ENCODE data around the gene SVOP. TPM values are rescaled to one million over a fixed set of nuclear protein-coding genes. Genes with fewer than 3 reads are reported as not detected.
"Not testable (repeated sequence)": the region's sequence is repeated elsewhere in the genome, so short reads cannot be mapped to it uniquely, and the experiment has no call there.

SVOP gene
- total and polyA plus RNA-seq, 2 donors from 2014 or later: 0.04 TPM; not detected in 1

DNA sequence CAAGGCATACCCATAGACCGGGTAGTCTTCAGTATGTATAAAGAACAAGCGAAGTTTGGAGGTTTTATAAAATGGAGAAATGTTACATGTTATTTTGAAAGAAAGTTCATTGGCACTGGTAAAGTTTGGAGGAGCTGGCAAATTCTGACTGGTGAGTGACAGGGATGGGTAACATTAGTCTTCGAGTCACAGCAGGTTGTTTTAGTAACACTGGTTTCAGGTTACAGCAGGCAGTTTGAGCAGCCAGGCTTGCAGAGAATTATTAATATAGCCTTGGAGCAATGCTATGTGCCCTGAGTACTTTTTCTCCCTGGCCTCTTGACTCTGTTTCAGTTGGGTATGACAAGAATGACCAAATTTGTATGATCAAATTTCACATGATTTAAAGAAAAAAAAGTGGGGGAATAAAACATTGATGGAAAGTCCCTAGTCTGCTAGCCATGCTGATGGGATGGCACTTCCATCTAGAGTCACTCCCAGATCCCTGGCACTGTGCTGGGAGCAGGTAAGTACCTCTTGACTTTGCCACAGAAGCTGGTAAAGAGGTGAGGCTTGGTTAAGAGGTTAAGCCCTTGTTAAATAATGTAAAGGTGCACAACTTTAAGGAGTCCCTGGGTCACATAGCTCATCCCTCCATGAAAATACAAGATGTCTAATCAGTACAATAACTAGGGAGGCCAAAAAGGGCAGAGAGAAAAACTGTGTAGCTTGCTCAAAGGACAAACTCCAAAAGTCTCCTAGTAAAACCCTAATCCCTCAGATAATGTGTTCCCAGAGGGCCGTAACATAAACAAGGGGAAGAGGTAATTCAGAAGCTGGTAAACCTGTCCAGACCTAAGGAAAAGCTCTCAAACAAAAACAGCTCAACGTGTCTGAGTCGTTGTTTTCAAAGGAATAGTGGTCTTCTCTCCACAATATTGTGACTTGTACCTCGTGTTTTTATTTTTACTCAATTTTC is 12.7 kb upstream of the SVOP start:
- no peak overlapping the region for H3K9ac ChIP-seq (ENCODE audit: low read length in 3 of 3)
- no peak overlapping the region for H3K27ac ChIP-seq (ENCODE audit: low read depth in 2 of 2, low read length in 2 of 2)
- H3K36me3 ChIP-seq (ENCODE audit: control insufficient read depth in 2 of 3, insufficient read depth in 3 of 3, low read length in 3 of 3): no peaks in the 10 kb centered on the region
- intact Hi-C loops (cut with DNase I): no loop called here
- no peaks in the 10 kb centered on the region for H3K4me1 ChIP-seq (ENCODE audit: control insufficient read depth in 2 of 3, insufficient read depth in 2 of 3, low read depth in 1 of 3, low read length in 3 of 3)
- H3K9me3 ChIP-seq (ENCODE audit: control insufficient read depth in 2 of 3, insufficient read depth in 1 of 3, low read length in 3 of 3): no peaks in the 10 kb centered on the region
- H3K27me3 ChIP-seq (ENCODE audit: control insufficient read depth, insufficient read depth, low read length): no peaks in the 10 kb centered on the region
- TF ChIP-seq CTCF (IDR thresholded peaks at IDR 0.05; ENCODE audit: borderline replicate concordance, extremely low read depth, insufficient read depth): no peak
- DNase-seq (peak in 2 of 5 donors; percentile 7 to 22), FAIRE-seq (no peak)
- H3K4me3 ChIP-seq (ENCODE audit: low read length in 3 of 3): no peak overlapping the region

DNA sequence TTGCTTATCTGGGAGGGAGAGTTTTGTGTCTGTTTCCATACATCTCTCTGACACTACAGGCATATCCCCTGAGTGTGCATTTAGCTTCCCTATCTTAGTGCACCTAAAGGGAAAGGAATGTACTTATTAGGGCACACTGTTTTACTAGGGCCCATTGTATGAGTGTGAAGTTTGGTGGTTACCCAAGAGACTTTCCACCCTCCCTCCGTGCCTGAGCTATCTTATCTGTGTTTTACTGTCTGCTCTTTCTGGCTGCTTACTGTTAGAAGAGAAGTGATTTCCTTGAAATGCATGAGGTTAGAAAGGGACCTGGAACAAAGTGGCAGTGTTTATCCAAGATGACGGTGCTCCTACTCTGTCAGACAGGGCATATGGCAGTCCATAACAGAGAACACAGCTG is 8.5 kb upstream of the SVOP start:
- no peak overlapping the region for H3K4me3 ChIP-seq (ENCODE audit: low read length in 3 of 3)
- FAIRE-seq (no peak), DNase-seq (no peak)
- no peak overlapping the region for H3K9ac ChIP-seq (ENCODE audit: low read length in 3 of 3)
- H3K4me1 ChIP-seq (ENCODE audit: control insufficient read depth in 2 of 3, insufficient read depth in 2 of 3, low read depth in 1 of 3, low read length in 3 of 3): no peaks in the 10 kb centered on the region
- no peaks in the 10 kb centered on the region for H3K9me3 ChIP-seq (ENCODE audit: control insufficient read depth in 2 of 3, insufficient read depth in 1 of 3, low read length in 3 of 3)
- no peaks in the 10 kb centered on the region for H3K36me3 ChIP-seq (ENCODE audit: control insufficient read depth in 2 of 3, insufficient read depth in 3 of 3, low read length in 3 of 3)
- TF ChIP-seq CTCF (IDR thresholded peaks at IDR 0.05; ENCODE audit: borderline replicate concordance, extremely low read depth, insufficient read depth): no peak
- intact Hi-C loops (cut with DNase I): no loop called here
- H3K27me3 ChIP-seq (ENCODE audit: control insufficient read depth, insufficient read depth, low read length): no peaks in the 10 kb centered on the region
- no peak overlapping the region for H3K27ac ChIP-seq (ENCODE audit: low read depth in 2 of 2, low read length in 2 of 2)

DNA sequence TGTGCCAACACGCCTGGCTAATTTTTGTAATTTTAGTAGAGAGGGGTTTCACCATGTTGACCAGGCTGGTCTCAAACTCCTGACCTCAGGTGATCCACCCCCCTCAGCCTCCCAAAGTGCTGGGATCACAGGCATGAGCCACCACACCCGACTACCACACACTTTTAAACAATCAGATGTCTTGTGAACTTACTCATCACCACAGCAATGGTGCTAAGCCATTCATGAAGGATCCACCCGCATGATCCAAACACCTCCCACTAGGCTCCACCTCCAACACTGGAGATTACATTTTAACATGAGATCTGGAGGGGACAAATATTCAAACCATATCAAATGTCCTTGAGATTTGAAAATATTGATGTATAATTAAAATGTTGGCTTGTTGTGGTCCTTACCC is 7.8 kb upstream of the SVOP start:
- H3K9me3 ChIP-seq (ENCODE audit: control insufficient read depth in 2 of 3, insufficient read depth in 1 of 3, low read length in 3 of 3); H3K36me3 ChIP-seq (ENCODE audit: control insufficient read depth in 2 of 3, insufficient read depth in 3 of 3, low read length in 3 of 3); H3K4me3 ChIP-seq (ENCODE audit: low read length in 3 of 3); H3K9ac ChIP-seq (ENCODE audit: low read length in 3 of 3); FAIRE-seq; H3K27me3 ChIP-seq (ENCODE audit: control insufficient read depth, insufficient read depth, low read length); H3K27ac ChIP-seq (ENCODE audit: low read depth in 2 of 2, low read length in 2 of 2); H3K4me1 ChIP-seq (ENCODE audit: control insufficient read depth in 2 of 3, insufficient read depth in 2 of 3, low read depth in 1 of 3, low read length in 3 of 3); intact Hi-C loops (cut with DNase I); DNase-seq: not testable (repeated sequence)

GRCh38 chr12:109027767-109028166 is 6.9 kb upstream of the SVOP start:
- FAIRE-seq (no peak), DNase-seq (peak in 1 of 5 donors; percentile 1)
- H3K4me1 ChIP-seq (ENCODE audit: control insufficient read depth in 2 of 3, insufficient read depth in 2 of 3, low read depth in 1 of 3, low read length in 3 of 3): no peaks in the 10 kb centered on the region
- H3K9me3 ChIP-seq (ENCODE audit: control insufficient read depth in 2 of 3, insufficient read depth in 1 of 3, low read length in 3 of 3): no peaks in the 10 kb centered on the region
- TF ChIP-seq CTCF (IDR thresholded peaks at IDR 0.05; ENCODE audit: borderline replicate concordance, extremely low read depth, insufficient read depth): no peak
- no peaks in the 10 kb centered on the region for H3K36me3 ChIP-seq (ENCODE audit: control insufficient read depth in 2 of 3, insufficient read depth in 3 of 3, low read length in 3 of 3)
- intact Hi-C loops (cut with DNase I): no loop called here
- H3K4me3 ChIP-seq (ENCODE audit: low read length in 3 of 3): no peak overlapping the region
- no peak overlapping the region for H3K27ac ChIP-seq (ENCODE audit: low read depth in 2 of 2, low read length in 2 of 2)
- no peaks in the 10 kb centered on the region for H3K27me3 ChIP-seq (ENCODE audit: control insufficient read depth, insufficient read depth, low read length)
- H3K9ac ChIP-seq (ENCODE audit: low read length in 3 of 3): no peak overlapping the region

Measured in kidney (tissue), 14 donors.